Measurements from ENCODE around the gene PLEKHH3.
"Not testable (repeated sequence)": the region's sequence is repeated elsewhere in the genome, so short reads cannot be mapped to it uniquely, and the experiment has no call there.

Gene PLEKHH3

DNA sequence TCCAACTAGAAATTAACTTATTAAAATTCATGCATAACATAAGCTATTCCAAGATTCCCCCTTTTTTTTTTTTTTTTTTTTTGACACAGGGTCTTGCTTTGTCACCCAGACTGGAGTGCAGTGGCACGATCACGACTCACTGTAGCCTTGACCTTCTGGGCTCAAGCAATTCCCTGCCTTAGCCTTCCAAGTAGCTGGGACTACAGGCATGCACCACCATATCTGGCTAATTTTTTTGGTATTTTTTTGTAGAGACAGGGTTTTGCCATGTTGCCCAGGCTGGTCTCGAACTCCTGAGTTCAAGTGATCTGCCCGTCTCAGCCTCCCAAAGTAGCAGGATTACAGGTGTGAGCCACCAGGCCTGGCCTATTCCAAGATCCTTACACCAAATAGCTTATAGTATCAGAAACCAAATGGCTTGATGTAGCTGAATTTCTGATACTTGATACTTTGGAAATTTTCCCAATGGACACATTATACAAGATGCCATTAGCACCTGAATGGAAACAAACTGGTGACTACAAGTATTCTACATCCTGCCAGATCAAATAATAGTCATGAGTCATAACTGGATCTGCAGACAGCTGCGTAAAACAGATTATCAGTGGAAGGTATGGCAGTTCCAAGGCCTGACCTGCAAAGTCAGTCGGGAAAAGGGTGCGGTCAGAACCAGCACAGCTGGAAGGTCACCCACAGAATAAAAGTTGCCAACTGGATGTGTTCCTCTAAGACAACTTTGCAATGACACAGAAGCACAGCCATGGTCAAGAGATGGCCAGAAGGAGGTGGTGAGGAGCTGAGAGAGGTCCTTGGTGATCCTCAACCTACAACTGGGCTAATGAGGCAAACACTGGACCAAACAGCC, 52.8 kb downstream of the PLEKHH3 start:
- Histone ChIP-seq H3K79me2 (ENCODE audit: low read length) (no peaks in the 10 kb centered on the region), H3K4me3 (ENCODE audit: low read length) (no peak overlapping the region), H2AFZ (ENCODE audit: low read depth, low read length) (no peak overlapping the region), H4K20me1 (ENCODE audit: insufficient read depth, low read length) (no peaks in the 10 kb centered on the region), H3K36me3 (replicated peaks; ENCODE audit: low read depth, low read length) (no peaks in the 10 kb centered on the region), H3K9me3 (ENCODE audit: insufficient read depth, low read length) (no peaks in the 10 kb centered on the region), H3K27ac (ENCODE audit: low read length) (no peak overlapping the region), H3K9ac (ENCODE audit: low read length) (no peak overlapping the region), H3K4me1 (ENCODE audit: low read length) (peaks cover 10% of the 10 kb centered on the region), H3K4me2 (ENCODE audit: low read length) (no peak overlapping the region), H3K27me3 (ENCODE audit: low read depth, low read length) (no peaks in the 10 kb centered on the region)
- no peak for TF ChIP-seq EZH2phosphoT487 (IDR thresholded peaks at IDR 0.05; ENCODE audit: low read depth)
- TF ChIP-seq, protein P1, sequence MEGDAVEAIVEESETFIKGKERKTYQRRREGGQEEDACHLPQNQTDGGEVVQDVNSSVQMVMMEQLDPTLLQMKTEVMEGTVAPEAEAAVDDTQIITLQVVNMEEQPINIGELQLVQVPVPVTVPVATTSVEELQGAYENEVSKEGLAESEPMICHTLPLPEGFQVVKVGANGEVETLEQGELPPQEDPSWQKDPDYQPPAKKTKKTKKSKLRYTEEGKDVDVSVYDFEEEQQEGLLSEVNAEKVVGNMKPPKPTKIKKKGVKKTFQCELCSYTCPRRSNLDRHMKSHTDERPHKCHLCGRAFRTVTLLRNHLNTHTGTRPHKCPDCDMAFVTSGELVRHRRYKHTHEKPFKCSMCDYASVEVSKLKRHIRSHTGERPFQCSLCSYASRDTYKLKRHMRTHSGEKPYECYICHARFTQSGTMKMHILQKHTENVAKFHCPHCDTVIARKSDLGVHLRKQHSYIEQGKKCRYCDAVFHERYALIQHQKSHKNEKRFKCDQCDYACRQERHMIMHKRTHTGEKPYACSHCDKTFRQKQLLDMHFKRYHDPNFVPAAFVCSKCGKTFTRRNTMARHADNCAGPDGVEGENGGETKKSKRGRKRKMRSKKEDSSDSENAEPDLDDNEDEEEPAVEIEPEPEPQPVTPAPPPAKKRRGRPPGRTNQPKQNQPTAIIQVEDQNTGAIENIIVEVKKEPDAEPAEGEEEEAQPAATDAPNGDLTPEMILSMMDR (IDR thresholded peaks at IDR 0.05; ENCODE audit: low read depth, low read length): no peak

DNA sequence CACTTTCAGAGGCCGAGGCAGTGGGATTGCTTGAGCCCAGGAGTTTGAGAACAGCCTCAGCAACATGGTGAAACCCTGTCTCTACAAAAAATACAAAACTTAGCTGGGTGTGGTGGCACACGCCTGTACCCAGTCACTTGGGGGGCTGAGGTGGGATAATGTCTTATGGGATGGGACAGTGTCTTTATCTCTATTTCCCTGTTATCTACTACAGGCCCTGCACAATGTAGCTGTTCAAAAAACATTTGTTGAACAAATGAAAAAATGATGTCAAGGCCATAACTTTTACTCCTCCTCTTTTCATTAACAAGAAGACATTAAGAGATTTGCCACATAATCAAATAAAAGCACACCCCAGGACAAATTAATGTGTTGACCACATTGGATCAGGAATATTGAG, 53.5 kb downstream of the PLEKHH3 start:
- H3K36me3 ChIP-seq (replicated peaks; ENCODE audit: low read depth, low read length): no peaks in the 10 kb centered on the region
- TF ChIP-seq, protein P1 (IDR thresholded peaks at IDR 0.05; ENCODE audit: low read depth, low read length): no peak
- H3K4me2 ChIP-seq (ENCODE audit: low read length): no peak overlapping the region
- H2AFZ ChIP-seq (ENCODE audit: low read depth, low read length): no peak overlapping the region
- no peaks in the 10 kb centered on the region for H3K79me2 ChIP-seq (ENCODE audit: low read length)
- H3K4me3 ChIP-seq (ENCODE audit: low read length): no peak overlapping the region
- H3K4me1 ChIP-seq (ENCODE audit: low read length): peaks cover 17% of the 10 kb centered on the region
- H3K27me3 ChIP-seq (ENCODE audit: low read depth, low read length): no peaks in the 10 kb centered on the region
- no peaks in the 10 kb centered on the region for H3K9me3 ChIP-seq (ENCODE audit: insufficient read depth, low read length)
- H3K9ac ChIP-seq (ENCODE audit: low read length): no peak overlapping the region
- H3K27ac ChIP-seq (ENCODE audit: low read length): no peak overlapping the region
- no peaks in the 10 kb centered on the region for H4K20me1 ChIP-seq (ENCODE audit: insufficient read depth, low read length)

DNA sequence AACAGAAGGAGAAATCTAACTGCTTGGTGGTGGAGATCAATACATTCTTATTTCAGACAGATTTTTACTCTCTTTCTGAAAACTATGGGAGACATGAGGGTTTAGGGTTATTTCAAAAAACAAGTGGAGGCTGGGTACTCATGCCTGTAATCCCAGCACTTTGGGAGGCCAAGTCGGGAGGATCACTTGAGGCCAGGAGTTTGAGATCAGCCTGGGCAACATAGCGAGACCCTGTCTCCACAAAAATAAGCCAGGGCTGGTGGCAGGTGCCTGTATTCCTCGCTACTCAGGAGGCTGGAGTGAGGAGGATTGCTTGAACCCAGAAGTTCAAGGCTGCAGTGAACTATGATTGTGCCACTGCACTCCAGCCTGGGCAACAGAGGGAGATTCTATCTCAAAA, 54.8 kb downstream of the PLEKHH3 start:
- not testable (repeated sequence) for H3K9me3 ChIP-seq (ENCODE audit: insufficient read depth, low read length); H3K4me2 ChIP-seq (ENCODE audit: low read length); H3K4me3 ChIP-seq (ENCODE audit: low read length); H3K27me3 ChIP-seq (ENCODE audit: low read depth, low read length); H2AFZ ChIP-seq (ENCODE audit: low read depth, low read length); H3K27ac ChIP-seq (ENCODE audit: low read length); H3K9ac ChIP-seq (ENCODE audit: low read length); H4K20me1 ChIP-seq (ENCODE audit: insufficient read depth, low read length); H3K79me2 ChIP-seq (ENCODE audit: low read length); H3K36me3 ChIP-seq (replicated peaks; ENCODE audit: low read depth, low read length)
- peaks cover 23% of the 10 kb centered on the region for H3K4me1 ChIP-seq (ENCODE audit: low read length)

DNA sequence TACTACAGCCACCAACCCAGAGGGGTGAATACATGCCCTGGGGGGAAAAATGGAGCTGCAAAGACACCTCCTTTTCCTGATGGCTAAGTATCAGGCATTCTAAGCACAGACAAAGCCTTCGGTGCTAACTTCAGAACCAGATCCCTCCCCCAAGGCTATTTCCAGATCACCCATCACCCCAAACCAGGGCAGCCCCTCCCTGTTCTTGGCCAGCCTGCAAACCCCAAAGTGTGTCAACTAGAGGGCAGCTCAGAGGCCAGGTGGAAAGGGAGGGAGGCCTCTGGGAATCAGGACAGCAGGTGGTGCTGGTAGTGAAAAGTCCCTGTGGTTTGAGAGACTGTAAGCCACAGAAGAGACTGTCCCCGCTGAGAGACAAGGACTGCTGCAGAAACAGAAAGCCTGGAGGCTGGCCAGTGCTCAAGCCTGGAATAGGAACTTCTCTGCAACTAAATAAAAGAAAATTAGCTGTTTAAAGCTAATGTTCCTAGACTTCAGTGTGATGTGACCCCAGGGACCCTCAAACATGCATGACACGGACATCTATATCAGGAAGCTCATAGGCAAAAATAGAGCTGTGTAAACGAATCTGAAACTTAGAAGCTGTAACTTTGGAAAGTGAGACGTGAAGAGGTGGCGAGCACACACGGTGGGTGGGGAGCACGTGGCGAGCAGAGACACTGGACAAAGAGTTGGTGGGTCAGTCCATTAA, 58.2 kb downstream of the PLEKHH3 start:
- peak overlapping the region; percentile 47; the same call in 1 of the 2 replicates for H2AFZ ChIP-seq (ENCODE audit: low read depth, low read length)
- no peaks in the 10 kb centered on the region for H3K27me3 ChIP-seq (ENCODE audit: low read depth, low read length)
- TF ChIP-seq, protein P1 (IDR thresholded peaks at IDR 0.05; ENCODE audit: low read depth, low read length): peak; percentile 49
- TF ChIP-seq EZH2phosphoT487 (IDR thresholded peaks at IDR 0.05; ENCODE audit: low read depth): no peak
- peak overlapping the region; percentile 56 for H3K4me2 ChIP-seq (ENCODE audit: low read length)
- H3K4me1 ChIP-seq (ENCODE audit: low read length): peaks cover 23% of the 10 kb centered on the region
- H3K9me3 ChIP-seq (ENCODE audit: insufficient read depth, low read length): no peaks in the 10 kb centered on the region
- H3K79me2 ChIP-seq (ENCODE audit: low read length): no peaks in the 10 kb centered on the region
- peak overlapping the region; percentile 62 for H3K27ac ChIP-seq (ENCODE audit: low read length)
- peak overlapping the region; percentile 30 for H3K4me3 ChIP-seq (ENCODE audit: low read length)
- peak overlapping the region; percentile 41; the same call in 1 of the 2 replicates for H3K9ac ChIP-seq (ENCODE audit: low read length)
- no peaks in the 10 kb centered on the region for H4K20me1 ChIP-seq (ENCODE audit: insufficient read depth, low read length)
- H3K36me3 ChIP-seq (replicated peaks; ENCODE audit: low read depth, low read length): peaks cover 10% of the 10 kb centered on the region
